SK-N-MC (cell line): ENCODE measurements around the gene SLFN14.

ENCODE experiments used
- EZH2 ChIP-seq: fragments of 200-600 bp; sonication (generic); IDR thresholded peaks from one replicate; pipeline ENCODE4 v1.6.1; 2017; ENCODE audit warnings: antibody characterized with exemption
- FOXP2 ChIP-seq: optimal IDR thresholded peaks from 2 replicates; pipeline ENCODE3; 2011; ENCODE audit warnings: mild to moderate bottlenecking, moderate library complexity; ENCODE audit not compliant: insufficient read depth; ENCODE audit errors: extremely low read length, control extremely low read depth
- POLR2AphosphoS5 ChIP-seq: IDR thresholded peaks from 2 replicates; pipeline ENCODE4 v1.6.1; 2012; ENCODE audit warnings: mild to moderate bottlenecking, low read depth, low read length, borderline replicate concordance

DNA sequence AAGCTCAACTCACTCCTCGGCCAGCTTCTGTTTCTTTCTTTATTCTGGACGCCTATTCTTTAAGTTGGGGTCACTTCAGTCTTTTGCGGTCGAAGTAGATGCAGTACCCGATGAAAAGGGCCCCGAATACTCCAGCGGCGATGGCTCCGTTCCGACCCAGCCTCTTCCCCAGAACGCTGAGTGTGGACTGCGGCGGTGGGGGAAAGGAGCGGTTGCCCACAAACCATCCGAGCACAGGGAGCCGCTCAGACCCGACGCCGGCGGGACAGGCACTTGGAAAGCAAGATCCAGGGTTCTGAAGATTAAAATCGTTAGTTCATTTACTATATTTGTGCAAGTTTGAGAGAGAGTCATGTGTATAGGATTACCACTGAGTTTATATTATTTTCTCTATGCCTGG lies 45.6 kb downstream of the SLFN14 start:
- TF ChIP-seq POLR2AphosphoS5 = no peak
- TF ChIP-seq EZH2 = no peak
- no peak for TF ChIP-seq FOXP2
